NCI-H2107 (cell line): ENCODE measurements around the gene ENTPD5.
"Not testable (repeated sequence)": the region's sequence is repeated elsewhere in the genome, so short reads cannot be mapped to it uniquely, and the experiment has no call there.

Experiments used
- DNase-seq: peaks from one replicate; lab custom pipeline; 2025; lab: John Stamatoyannopoulos, UW

The ENTPD5 gene

GRCh38 chr14:73943083-73943482, 76.0 kb downstream of the ENTPD5 start:
- no peak for DNase-seq

- no peak for DNase-seq
Measured at GRCh38 chr14:73942180-73942579, 76.9 kb downstream of the ENTPD5 start.

- DNase-seq: no peak
Measured at GRCh38 chr14:73937012-73937411, 82.1 kb downstream of the ENTPD5 start.

GRCh38 chr14:73936548-73936947, 82.5 kb downstream of the ENTPD5 start:
- no peak for DNase-seq

GRCh38 chr14:73935666-73936065, 83.4 kb downstream of the ENTPD5 start:
- no peak for DNase-seq

GRCh38 chr14:73924337-73924736, 94.8 kb downstream of the ENTPD5 start:
- DNase-seq: no peak

GRCh38 chr14:73919457-73919856, 99.6 kb downstream of the ENTPD5 start:
- DNase-seq: not testable (repeated sequence)

- no peak for DNase-seq
Measured at GRCh38 chr14:73916324-73916723, 102.8 kb downstream of the ENTPD5 start.

GRCh38 chr14:73913256-73913655, 105.8 kb downstream of the ENTPD5 start:
- DNase-seq: no peak

- DNase-seq: no peak
Measured at GRCh38 chr14:73909681-73910080, 109.4 kb downstream of the ENTPD5 start.
